Left ventricle myocardium superior (tissue), 1 donor: Measurements from ENCODE around the gene UBIAD1. TPM values are rescaled to one million over a fixed set of nuclear protein-coding genes. Genes with fewer than 3 reads are reported as not detected.
A peak's percentile ranks its signal among the peaks of the same experiment; 100 is the strongest.
"Not testable (repeated sequence)": the region's sequence is repeated elsewhere in the genome, so short reads cannot be mapped to it uniquely, and the experiment has no call there.

Source experiments
- ATAC-seq: fragments of 200-7000 bp; cut with Tn5 transposase; one replicate; pipeline ENCODE4 v1.9.1; 2020; ENCODE audit warnings: mild to moderate bottlenecking, moderate library complexity
- DNase-seq: peaks from one replicate; pipeline ENCODE4 v3.0.0-alpha.2; 2020
- intact Hi-C: fragments of 100-400 bp; cut with micrococcal nuclease; formaldehyde crosslinking; loops from one replicate; pipeline ENCODE4 v1.11.0; 2022
- total RNA-seq: library from RNA; stranded (reverse); fragmentation: NEBNext Ultra II Directional; extraction: Animal tissue kit (Norgen Biotek cat#: 25700); gene quantifications from one replicate; pipeline ENCODE4 v1.2.1, GENCODE V29; 2021
- donor health status: DM: no; HTN: yes; CAD: no; lungs with severe emphysema.

The UBIAD1 gene
- total RNA-seq, 1 donor from 2014 or later, result 11.8 TPM

DNA sequence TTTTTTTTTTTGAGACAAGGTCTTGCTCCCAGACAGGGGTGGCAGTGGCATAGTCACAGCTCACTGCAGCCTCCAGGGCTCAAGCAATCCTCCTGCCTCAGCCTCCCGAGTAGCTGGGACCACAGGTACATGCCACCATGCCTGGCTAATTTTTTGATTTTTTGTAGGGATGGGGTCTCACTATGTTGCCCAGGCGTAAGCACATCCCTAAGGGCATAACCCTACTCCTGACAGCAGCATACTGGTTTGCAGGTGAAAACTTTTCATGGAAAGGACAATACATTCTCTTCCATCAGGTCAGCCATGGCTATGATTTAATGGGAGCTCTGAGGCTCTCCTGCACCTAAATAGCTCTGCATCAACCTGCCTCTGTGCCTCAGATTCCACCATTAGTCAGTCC lies 29.4 kb downstream of the UBIAD1 start:
- intact Hi-C loops, result no loop called here
- DNase-seq, result no peak
- no peak for ATAC-seq

DNA sequence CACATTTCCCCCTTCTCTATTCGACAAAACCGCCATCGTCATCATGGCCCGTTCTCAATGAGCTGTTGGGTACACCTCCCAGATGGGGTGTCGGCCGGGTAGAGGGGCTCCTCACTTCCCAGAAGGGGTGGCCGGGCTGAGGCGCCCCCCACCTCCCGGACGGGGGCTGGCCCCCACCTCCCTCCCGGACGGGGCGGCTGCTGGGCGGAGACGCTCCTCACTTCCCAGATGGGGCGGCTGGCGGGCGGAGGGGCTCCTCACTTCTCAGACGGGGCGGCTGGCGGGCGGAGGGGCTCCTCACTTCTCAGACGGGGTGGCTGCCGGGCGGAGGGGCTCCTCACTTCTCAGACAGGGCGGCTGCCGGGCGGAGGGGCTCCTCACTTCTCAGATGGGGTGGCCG lies 32.5 kb downstream of the UBIAD1 start:
- intact Hi-C loops, DNase-seq, ATAC-seq: not testable (repeated sequence)

DNA sequence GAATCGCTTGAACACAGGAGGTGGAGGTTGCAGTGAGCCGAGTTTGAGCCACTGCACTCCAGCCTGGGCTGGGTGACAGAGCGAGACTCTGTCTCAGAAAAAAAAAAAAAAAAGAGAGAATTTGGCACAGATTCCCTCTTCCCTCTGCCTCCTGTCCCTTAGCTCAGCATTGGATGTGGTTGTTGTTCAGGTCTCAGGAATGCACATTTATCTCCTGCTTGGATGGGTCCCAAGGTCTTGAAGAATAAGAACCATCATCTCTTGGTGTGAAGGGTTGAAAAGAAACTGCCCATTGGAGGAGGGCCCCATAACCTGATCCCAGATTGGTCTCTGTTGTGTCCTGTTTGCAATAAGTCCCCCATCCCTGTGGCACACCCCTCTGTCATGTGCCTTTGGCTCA lies 34.9 kb downstream of the UBIAD1 start:
- intact Hi-C loops, result no loop called here
- no peak for DNase-seq
- ATAC-seq, result no peak

DNA sequence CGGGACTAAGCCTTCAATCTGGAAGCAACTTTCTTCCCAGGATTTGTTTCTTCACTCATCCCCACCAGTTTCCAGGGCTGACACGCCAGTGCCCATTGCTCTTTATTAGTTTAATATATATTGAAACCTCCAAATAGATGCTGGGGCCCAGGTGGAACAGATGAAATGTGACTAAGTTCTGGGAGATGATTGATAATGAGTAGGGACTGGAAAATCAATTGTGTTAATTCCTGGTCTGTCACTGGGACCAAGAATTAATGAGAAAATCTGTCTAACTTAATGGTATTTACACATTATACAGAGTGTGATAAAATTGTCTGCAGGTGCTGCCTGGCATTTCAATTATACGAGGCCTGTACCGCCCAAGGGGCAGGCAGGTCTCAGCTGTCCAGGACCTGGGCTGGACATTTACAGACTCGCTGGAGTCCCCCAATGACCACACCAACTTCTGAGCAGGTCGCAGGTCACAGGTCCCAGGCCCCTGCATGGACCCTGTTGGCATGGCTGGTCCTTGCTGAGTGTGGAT lies 35.8 kb downstream of the UBIAD1 start:
- ATAC-seq (no peak), DNase-seq (no peak)
- intact Hi-C loops, result no loop called here

DNA sequence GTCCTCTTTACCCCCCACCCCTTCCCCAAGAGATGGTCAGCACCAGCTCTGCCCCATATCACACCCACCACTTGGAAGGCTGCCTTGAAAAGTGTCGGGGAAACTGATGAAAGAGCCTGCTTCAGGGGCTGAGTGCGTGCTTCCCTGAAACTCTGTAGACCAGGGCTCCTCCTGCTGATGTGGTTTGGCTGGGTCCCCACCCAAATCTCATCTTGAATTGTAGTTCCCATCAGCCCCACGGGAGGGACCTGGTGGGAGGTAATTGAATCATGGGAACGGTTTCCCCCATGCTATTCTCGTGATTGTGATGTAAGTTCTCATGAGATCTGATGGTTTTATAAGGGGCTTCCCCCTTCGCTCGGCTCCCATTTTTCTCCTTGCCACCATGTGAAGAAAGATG lies 36.4 kb downstream of the UBIAD1 start:
- ATAC-seq (no peak), DNase-seq (no peak)
- intact Hi-C loops, result no loop called here

DNA sequence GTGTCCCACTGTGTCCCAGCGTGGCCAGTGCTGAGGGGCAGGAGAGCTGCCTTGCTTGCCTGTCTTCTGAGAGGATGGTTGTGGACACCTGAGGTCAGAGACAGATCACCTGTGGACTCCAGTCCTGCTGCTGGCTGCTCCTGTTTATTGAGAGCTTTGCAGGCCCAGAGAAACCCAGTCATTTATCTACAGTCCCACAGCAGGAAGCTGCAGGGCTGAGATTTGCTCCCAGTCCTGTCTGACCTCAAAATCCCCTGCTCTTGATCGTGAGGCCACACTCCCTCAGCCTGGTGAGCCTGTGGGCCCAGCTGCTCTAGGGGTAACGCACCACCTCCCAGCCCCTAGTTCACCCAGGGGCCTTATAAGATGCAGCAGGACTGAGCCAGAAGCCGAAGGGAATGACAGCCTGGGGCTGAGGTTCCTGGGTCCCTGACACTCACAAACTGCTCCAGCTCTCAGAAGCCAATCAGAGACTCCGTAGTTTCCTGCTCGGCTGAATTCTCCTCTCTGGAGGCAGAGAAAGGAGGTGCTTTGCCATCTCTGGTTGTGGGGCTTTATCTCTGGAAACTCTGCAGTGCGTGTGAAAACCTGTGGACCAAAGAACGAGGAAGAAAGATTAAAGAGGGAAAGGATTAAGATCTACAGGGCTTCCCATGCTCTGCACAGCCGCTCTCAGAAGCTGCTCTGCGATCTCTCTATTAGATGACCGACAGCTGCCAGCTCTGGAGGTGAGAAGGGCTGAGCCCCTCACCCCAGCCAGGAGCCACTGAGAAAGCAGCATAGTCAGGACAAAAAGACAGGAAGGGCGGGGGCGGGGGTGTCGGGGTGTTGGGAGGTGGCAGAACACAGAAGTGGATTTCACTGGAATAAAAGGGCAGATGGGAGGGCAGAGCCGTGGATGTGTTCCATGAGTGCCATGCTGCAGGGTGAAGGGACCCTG lies 39.1 kb downstream of the UBIAD1 start:
- intact Hi-C loops, result no loop called here
- no peak for DNase-seq
- no peak for ATAC-seq

DNA sequence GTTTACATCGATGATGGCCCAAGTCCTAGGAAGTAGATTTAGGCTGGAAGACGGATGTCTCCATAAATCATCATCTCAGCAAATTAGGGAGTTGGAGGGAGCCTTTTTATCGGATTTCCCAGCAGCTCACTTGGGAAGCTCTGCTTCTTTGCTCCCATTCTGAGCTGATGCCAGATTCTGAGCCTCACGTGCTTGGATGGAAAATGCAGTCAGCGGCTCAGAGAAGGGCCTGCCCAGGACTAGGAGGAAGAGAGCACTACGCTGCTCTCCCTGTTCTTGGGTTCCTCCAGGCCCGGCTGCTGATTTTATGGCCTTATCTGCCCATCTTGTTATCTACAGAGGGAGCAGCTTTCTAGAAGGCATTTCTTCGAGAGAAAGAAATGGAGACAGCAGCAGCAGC lies 42.0 kb downstream of the UBIAD1 start:
- ATAC-seq, result no peak
- no peak for DNase-seq
- intact Hi-C loops, result no loop called here

DNA sequence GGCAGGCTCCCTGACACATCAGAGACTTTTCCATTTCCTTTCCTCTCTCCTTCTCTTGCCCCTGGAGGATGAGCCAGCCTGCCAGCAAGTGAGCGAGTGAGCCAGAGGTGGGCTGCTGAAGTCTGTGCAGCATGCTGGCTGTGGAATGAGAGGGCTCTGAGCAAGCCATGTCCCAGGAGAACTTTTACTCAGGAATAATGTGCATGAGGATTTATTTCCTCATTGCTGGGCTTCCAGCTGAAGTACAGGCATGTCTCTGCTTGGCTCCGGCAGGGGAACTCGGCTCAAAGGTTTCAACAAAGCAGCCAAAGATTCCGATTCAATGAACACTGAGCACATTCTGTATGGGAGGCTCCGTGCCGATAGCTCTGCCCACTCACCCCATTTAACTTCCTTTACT lies 43.7 kb downstream of the UBIAD1 start:
- ATAC-seq (no peak), DNase-seq (no peak)
- intact Hi-C loops, result no loop called here

DNA sequence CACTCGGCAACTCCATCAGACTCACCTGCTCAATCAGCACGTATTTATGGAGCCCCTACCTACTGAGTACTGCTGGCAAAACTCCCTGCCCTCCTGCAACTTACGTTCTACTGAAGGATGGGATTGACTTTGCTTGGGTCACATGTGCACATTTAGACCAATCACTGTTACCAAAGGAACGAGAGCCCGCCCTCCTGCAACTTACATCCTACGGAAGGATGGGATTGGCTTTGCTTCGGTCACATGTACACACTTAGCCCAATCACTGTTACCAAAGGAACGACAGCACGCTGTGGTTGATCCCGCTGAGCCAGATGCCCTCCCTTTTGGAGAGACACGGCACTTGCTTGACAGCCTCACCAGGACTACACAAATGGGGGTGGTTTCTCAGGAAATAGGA lies 46.0 kb downstream of the UBIAD1 start:
- DNase-seq (no peak), ATAC-seq (no peak)
- intact Hi-C loops, result no loop called here

DNA sequence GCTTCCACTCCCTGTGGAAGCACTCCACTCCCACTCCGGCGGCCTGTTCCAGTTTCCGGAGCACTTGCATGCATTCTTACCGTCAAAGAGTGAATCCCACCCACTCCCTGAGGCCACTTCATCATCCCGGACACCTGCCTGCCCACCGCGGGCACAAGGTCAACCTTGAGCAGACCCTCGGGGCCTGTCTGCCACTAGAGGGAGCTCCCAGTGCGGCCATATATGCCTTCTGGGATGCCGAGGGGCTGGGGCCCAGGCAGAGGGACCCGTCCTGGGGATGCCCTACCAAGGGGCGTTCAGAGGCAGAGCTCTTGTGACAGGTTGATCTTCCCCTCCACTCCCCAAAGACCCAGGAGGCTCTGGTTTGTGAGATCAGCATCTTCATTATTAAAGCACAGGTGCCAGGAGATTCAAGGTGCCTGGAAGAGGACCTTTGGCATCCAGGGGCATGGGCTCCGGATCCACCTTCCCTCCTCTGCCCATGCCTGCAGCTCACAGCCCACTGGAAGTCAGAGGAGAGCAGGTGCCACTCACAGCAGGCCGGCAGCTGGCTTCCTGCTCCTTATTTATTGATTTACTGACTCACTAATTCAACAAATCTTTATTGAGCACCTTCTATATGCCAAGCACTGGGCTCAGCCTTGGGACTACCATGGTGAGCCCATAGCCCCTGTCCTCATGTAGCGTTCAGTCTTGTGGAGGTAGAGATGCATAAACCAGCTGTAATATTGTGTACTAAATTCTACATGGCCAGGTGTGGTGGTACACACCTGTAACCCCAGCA lies 47.3 kb downstream of the UBIAD1 start:
- intact Hi-C loops, result no loop called here
- DNase-seq (peak; percentile 32), ATAC-seq (no peak)

DNA sequence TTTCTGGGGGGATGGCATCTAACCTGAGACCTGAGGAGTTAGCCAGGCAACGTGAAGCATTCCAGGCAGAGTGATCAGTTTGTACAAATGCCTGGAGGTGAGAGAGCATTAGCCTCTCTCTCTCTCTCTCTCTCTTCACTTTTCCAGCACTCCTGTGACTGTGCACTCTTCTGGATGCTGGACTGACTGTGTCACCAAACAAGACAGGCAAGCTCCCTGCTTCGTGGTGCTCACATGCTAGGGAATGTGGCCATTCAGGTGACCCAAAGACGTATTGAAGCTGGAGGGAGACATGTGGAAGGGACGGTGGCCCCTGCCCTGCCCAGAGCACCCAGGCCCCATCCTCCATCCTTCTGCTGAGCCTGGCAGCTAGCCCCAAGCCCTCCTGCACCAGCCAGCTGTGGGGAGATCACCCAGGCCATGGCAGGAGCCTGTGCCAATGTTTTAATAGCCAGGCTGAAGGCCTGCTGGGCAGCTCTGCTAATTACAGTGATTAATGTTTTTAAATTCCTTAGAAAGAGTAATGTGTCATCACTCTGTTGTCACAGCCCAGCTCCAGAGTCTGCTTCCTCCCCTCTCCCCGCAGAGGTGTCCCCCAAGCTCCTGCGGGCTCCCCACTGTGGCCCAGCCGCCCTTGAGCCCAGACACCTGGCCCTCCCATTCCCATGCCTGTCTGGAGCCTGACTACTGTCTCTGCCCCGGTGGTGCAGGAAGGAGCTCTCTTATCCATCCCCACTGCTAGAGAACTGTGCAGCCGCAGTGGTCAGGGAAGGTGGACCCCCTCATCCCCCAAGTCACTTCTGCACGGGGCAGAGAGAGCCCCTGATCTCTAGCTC lies 48.9 kb downstream of the UBIAD1 start:
- ATAC-seq (no peak), DNase-seq (no peak)
- intact Hi-C loops, result no loop called here

DNA sequence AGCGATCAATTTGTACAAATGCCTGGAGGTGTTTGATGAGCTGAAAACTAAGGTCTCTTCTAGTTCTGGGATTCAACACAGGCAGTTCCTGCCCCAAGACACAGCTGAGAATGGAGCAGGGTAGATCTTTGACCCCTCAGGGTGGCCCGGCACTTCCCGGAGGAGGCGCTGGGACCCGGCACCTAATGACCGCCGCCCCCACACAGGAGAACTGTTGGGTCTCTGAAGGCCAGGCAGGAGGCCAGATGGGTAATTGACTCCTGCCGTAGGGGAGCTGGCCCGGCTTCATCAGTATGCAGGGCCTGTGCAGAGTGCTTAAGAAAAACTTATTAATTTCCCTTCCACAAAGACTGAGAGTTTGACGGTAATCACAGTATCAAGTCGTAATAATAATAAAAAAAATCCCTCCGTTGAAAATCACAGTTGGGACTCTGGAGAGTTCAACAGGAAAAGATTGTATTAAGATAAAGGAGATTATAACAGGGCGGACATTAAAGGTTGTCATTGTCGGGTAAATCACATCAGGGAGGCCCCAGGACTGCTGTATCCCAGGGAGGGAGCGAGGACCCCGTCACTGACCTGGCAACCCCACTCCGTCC lies 51.7 kb downstream of the UBIAD1 start:
- intact Hi-C loops, result no loop called here
- ATAC-seq (no peak), DNase-seq (no peak)

DNA sequence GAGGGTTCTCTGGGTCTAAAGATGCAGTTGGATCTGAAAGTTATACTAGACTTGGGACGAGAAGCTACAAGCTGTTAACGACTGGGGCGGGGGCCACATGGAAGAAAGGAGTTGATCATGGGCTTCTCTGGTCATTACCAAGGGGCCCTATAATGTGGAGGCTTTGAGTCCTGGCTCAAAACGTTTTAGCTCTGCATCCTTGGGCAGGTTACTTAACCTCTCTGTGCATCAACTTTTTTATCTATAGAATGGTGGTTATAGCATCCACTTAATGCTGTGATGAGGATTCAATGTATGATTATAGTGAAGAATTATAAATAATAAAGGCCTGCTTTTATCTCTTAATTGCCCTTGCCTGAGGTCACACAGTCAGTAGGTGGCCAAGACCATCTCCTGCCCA lies 53.1 kb downstream of the UBIAD1 start:
- intact Hi-C loops, result no loop called here
- ATAC-seq (no peak), DNase-seq (no peak)

DNA sequence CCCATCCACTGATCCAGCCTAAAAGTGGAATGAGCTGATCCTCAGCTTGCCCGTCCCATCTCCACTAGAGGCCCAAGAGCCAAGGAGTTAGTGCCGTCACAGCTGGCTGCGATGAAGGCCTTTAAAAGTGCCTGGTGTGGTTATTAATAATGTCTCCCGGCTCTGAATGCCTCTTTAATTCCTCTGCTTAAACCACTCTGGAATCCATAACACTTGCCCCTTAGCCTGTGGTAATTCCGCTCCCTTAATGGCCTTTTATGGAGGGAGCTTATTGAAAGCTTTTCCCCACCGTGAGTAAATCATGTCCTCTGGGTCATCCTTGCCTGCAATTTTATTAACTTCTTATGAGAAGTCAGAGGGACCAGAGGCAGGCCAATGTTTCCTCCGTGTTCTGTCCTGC lies 55.4 kb downstream of the UBIAD1 start:
- ATAC-seq, result no peak
- intact Hi-C loops, result no loop called here
- DNase-seq, result no peak

DNA sequence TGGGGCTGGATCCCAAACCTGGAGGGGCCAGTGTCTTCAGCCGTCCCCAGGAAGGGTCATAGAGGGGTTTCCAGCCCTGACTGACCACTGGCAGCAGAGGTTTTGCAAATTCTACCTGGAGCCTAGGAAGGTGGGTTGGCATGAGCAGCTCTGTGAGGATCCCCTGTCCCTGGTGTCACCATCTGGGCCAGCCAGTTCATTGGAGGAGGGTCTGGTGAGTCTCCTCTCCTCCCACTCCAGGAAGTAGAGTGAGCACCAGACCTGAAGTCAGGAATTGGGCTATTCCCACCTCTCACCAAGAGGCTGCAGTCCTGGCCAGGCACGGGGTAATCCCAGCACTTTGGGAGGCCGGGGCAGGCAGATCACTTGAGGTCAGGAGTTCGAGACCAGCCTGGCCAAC lies 57.4 kb downstream of the UBIAD1 start:
- DNase-seq (no peak), ATAC-seq (no peak)
- intact Hi-C loops, result no loop called here

DNA sequence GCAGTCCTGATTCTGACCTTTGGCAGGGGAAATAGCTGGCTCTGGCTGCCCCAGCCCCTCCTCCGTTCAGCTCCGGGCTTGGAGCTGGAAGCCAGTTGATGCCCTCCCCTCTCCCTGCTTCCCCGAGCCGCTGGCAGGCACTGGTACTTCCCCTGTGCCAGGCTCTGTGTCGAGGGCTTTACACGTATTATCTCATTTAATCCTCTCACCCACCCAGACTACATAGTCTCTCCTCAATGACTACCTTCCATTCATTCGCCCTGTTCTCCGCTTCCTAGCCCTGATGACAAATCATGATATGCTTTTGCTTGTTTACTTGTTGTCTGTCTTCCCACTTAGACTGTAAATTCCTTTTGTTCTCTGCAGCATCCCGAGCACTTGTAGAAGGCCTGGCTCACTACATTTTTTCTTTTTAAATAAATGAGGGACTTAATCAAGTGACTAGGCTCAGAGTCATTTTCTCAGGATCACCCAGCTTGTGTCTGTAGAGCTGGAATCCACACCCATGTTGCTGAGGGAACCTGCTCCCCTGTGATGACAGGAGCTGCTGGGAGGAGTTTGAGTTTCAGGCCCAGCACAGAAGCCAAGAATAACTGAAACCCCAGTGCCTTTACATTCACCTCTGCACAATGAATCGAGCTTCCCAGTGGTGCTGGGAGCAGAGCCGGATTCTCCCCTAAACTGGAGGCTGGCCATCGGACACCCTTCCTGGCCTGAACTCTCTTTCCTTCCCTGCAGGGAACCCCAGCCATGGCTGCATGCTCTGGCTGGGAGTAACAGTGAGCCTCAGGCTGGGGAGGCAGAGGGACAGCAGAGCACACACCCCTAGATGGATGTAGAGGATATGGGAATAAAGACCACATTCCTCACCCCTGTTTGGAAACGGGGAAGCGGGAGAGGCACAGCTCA lies 58.3 kb downstream of the UBIAD1 start:
- DNase-seq, result no peak
- no peak for ATAC-seq

DNA sequence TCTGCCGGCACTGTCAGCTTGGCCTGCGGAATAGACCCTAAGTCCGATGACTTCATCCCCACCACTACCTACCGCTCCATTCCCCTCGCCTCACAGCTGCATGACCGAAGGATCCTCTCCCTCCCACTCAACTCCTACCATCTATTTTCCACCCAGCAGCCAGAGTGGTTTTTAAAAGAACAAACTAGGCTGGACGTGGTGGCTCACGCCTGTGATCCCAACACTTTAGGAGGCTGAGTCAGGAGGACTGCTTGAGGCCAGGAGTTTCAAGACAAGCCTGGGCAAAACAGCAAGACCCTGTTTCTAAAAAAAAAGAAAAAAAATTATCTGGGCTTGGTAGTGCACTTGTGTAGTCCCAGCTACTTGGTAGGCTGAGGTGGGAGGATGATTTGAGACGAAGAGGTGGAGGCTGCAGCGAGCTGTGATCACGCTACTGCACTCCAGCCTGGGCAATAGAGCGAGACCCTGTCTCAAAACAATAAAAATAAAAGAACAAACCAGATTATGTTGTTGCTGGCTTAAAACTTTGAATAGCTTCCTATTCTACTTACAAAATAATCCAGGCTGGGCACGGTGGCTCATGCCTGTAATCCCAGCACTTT lies 59.0 kb downstream of the UBIAD1 start:
- DNase-seq (no peak), ATAC-seq (no peak)
- intact Hi-C loops, result no loop called here

More for the DNA sequence above, 58.3 kb downstream of the UBIAD1 start:
- intact Hi-C loops, result no loop called here

DNA sequence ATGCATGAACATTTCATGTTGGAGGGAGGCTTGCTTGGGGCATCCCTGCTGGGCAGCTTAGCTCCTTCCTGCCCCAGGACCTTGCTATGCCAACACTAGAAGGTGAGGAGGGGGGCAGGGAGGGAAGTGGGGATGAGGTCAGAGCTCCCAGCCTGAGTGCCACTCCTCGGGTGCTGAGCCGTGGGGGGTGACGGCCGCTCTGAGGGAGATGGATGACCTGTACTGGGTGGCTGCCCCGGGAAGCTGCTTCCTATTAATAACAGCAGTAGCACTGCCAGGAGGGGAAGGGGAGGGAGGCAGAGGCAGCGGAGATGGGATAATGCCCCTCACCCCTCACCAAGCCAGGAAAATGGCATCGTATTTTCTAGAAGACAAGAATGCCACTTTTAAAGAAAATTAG lies 60.6 kb downstream of the UBIAD1 start:
- DNase-seq, result no peak
- intact Hi-C loops, result no loop called here
- ATAC-seq, result no peak
